ENCODE results near the gene LRCH1.
A peak's percentile ranks its signal among the peaks of the same experiment; 100 is the strongest.

Gene LRCH1

GRCh38 chr13:46665633-46666482, 112.9 kb downstream of the LRCH1 start:
- DNase-seq (ENCODE audit: low read depth) = no peak

GRCh38 chr13:46666727-46667456, 113.9 kb downstream of the LRCH1 start:
- DNase-seq (ENCODE audit: low read depth) = no peak

- no peak for DNase-seq (ENCODE audit: low read depth)
Measured at GRCh38 chr13:46667687-46668281, 114.8 kb downstream of the LRCH1 start.

GRCh38 chr13:46668302-46668720, 115.3 kb downstream of the LRCH1 start:
- peak; percentile 42 for DNase-seq (ENCODE audit: low read depth)

- DNase-seq (ENCODE audit: low read depth) = no peak
Measured at GRCh38 chr13:46668931-46669525, 116.1 kb downstream of the LRCH1 start.

GRCh38 chr13:46672338-46673090, 119.5 kb downstream of the LRCH1 start:
- DNase-seq (ENCODE audit: low read depth) = no peak

GRCh38 chr13:46675016-46675415, 122.0 kb downstream of the LRCH1 start:
- DNase-seq (ENCODE audit: low read depth) = no peak

- DNase-seq (ENCODE audit: low read depth) = no peak
Measured at GRCh38 chr13:46676378-46676725, 123.4 kb downstream of the LRCH1 start.

- no peak for DNase-seq (ENCODE audit: low read depth)
Measured at GRCh38 chr13:46679369-46680120, 126.6 kb downstream of the LRCH1 start.

GRCh38 chr13:46682015-46682414, 129.0 kb downstream of the LRCH1 start:
- DNase-seq (ENCODE audit: low read depth) = no peak

GRCh38 chr13:46682707-46683106, 129.7 kb downstream of the LRCH1 start:
- no peak for DNase-seq (ENCODE audit: low read depth)

- DNase-seq (ENCODE audit: low read depth) = no peak
Measured at GRCh38 chr13:46683676-46684260, 130.8 kb downstream of the LRCH1 start.

GRCh38 chr13:46684287-46685001, 131.5 kb downstream of the LRCH1 start:
- no peak for DNase-seq (ENCODE audit: low read depth)

- no peak for DNase-seq (ENCODE audit: low read depth)
Measured at GRCh38 chr13:46685006-46685730, 132.2 kb downstream of the LRCH1 start.

GRCh38 chr13:46686171-46686570, 133.2 kb downstream of the LRCH1 start:
- DNase-seq (ENCODE audit: low read depth) = no peak

- DNase-seq (ENCODE audit: low read depth) = no peak
Measured at GRCh38 chr13:46687810-46688209, 134.8 kb downstream of the LRCH1 start.

GRCh38 chr13:46688306-46688705, 135.3 kb downstream of the LRCH1 start:
- DNase-seq (ENCODE audit: low read depth) = no peak

- no peak for DNase-seq (ENCODE audit: low read depth)
Measured at GRCh38 chr13:46698014-46698413, 145.0 kb downstream of the LRCH1 start.

GRCh38 chr13:46698910-46699460, 146.0 kb downstream of the LRCH1 start:
- DNase-seq (ENCODE audit: low read depth) = no peak

Measured in HS-5 (cell line).